Endodermal cell (in vitro differentiated cells): ENCODE results near the gene SRD5A3. TPM values are rescaled to one million over a fixed set of nuclear protein-coding genes. Genes with fewer than 3 reads are reported as not detected.

Experiments
- DNase-seq: peaks from one replicate; pipeline ENCODE4 v3.0.0-alpha.2; 2017
- H3K27ac ChIP-seq: 2 replicates; pipeline ENCODE4 v1.5.1; 2013; ENCODE audit warnings: mild to moderate bottlenecking, low read depth, low read length, moderate library complexity
- H3K27me3 ChIP-seq: 2 replicates; pipeline ENCODE4 v1.6.1; 2013; ENCODE audit warnings: mild to moderate bottlenecking, low read length, moderate library complexity; ENCODE audit not compliant: insufficient read depth, control insufficient read depth, poor library complexity, severe bottlenecking
- H3K36me3 ChIP-seq: 2 replicates; pipeline ENCODE4 v1.7.0; 2013; ENCODE audit warnings: mild to moderate bottlenecking, low read length, moderate library complexity; ENCODE audit not compliant: control insufficient read depth, insufficient read depth
- H3K4me1 ChIP-seq: one replicate; pipeline ENCODE4 v1.7.0; 2013; ENCODE audit warnings: low read length; ENCODE audit not compliant: control insufficient read depth, insufficient read depth
- H3K4me3 ChIP-seq: 2 replicates; pipeline ENCODE4 v1.5.1; 2013; ENCODE audit warnings: mild to moderate bottlenecking, low read length, moderate library complexity
- H3K9ac ChIP-seq: 2 replicates; pipeline ENCODE4 v1.6.1; 2013; ENCODE audit warnings: mild to moderate bottlenecking, low read length, moderate library complexity; ENCODE audit not compliant: poor library complexity, severe bottlenecking; ENCODE audit errors: extremely low read depth
- H3K9me3 ChIP-seq: 2 replicates; pipeline ENCODE4 v1.6.1; 2013; ENCODE audit warnings: mild to moderate bottlenecking, low read length, moderate library complexity; ENCODE audit not compliant: control insufficient read depth
- H3K27ac Mint-ChIP-seq: 2 replicates; pipeline ENCODE4 v1.8.0; 2020; ENCODE audit warnings: mixed read lengths
- H3K27me3 Mint-ChIP-seq: 2 replicates; pipeline ENCODE4 v1.8.0; 2021; ENCODE audit warnings: mild to moderate bottlenecking, mixed read lengths; ENCODE audit not compliant: insufficient read depth
- H3K36me3 Mint-ChIP-seq: 2 replicates; pipeline ENCODE4 v1.8.0; 2020; ENCODE audit warnings: low read depth, mixed read lengths
- H3K4me1 Mint-ChIP-seq: 2 replicates; pipeline ENCODE4 v1.8.0; 2020; ENCODE audit warnings: mixed read lengths
- H3K4me3 Mint-ChIP-seq: 2 replicates; pipeline ENCODE4 v1.8.0; 2020; ENCODE audit warnings: mild to moderate bottlenecking, moderate library complexity, mixed read lengths
- H3K9me3 Mint-ChIP-seq: 2 replicates; pipeline ENCODE4 v1.8.0; 2020; ENCODE audit warnings: mild to moderate bottlenecking, mixed read lengths
- CTCF ChIP-seq: fragments of 200-600 bp; sonication (generic); conservative IDR thresholded peaks from 2 replicates; pipeline ENCODE4 v1.5.0; 2021; ENCODE audit warnings: antibody characterized with exemption, mild to moderate bottlenecking
- WGBS, 2 experiments: methylation state at CpG; one replicate each; pipeline versions ENCODE4 v1.1.5 to v1.1.7; 2013; ENCODE audit warnings: missing lambda C conversion rate in 2 of 2, mixed read lengths in 1 of 2; ENCODE audit not compliant: insufficient coverage in 1 of 2, insufficient read length in 1 of 2; 5-methylcytosine and 5-hydroxymethylcytosine counted together
- total RNA-seq, 2 donors: library from RNA; stranded (reverse); fragmentation: NEBNext Ultra II Directional in 1 of 2; extraction: Animal tissue kit (Norgen Biotek cat#: 25700) in 1 of 2; gene quantifications; 2 replicates in 1 of 2; 3 replicates in 1 of 2; pipeline ENCODE4 v1.2.1, GENCODE V29; 2021

The SRD5A3 gene
- total RNA-seq, 2 donors from 2014 or later = 34.5 to 37.1 TPM

GRCh38 chr4:55363691-55364351 is 17.8 kb downstream of the SRD5A3 start:
- no peaks in the 10 kb centered on the region for H3K27me3 Mint-ChIP-seq
- 97 to 100% methylated on average over 8 to 9 of the region's 9 CpGs for WGBS, 2 experiments
- no peak overlapping the region for H3K4me3 Mint-ChIP-seq
- no peak overlapping the region for H3K27ac ChIP-seq
- no peak overlapping the region for H3K4me3 ChIP-seq
- H3K27ac Mint-ChIP-seq = peak overlapping the region; percentile 64
- H3K4me1 ChIP-seq = peaks cover 13% of the 10 kb centered on the region
- H3K9me3 Mint-ChIP-seq = no peaks in the 10 kb centered on the region
- DNase-seq = no peak
- TF ChIP-seq CTCF = no peak
- H3K27me3 ChIP-seq = no peaks in the 10 kb centered on the region
- H3K9me3 ChIP-seq = no peaks in the 10 kb centered on the region
- no peak overlapping the region for H3K9ac ChIP-seq
- peaks cover 39% of the 10 kb centered on the region for H3K36me3 Mint-ChIP-seq
- peaks cover 4% of the 10 kb centered on the region for H3K36me3 ChIP-seq
- H3K4me1 Mint-ChIP-seq = peaks cover 28% of the 10 kb centered on the region

GRCh38 chr4:55364691-55365344 is 18.8 kb downstream of the SRD5A3 start:
- H3K4me3 Mint-ChIP-seq = no peak overlapping the region
- no peaks in the 10 kb centered on the region for H3K27me3 ChIP-seq
- H3K4me1 ChIP-seq = peaks cover 13% of the 10 kb centered on the region
- DNase-seq = no peak
- 83 to 89% methylated on average over 4 to 9 of the region's 9 CpGs for WGBS, 2 experiments
- H3K4me1 Mint-ChIP-seq = peaks cover 28% of the 10 kb centered on the region
- peak overlapping the region; percentile 5 for H3K4me3 ChIP-seq
- no peak overlapping the region for H3K9ac ChIP-seq
- H3K9me3 ChIP-seq = no peaks in the 10 kb centered on the region
- peak overlapping the region; percentile 69 for H3K27ac Mint-ChIP-seq
- H3K9me3 Mint-ChIP-seq = no peaks in the 10 kb centered on the region
- no peak overlapping the region for H3K27ac ChIP-seq
- TF ChIP-seq CTCF = no peak
- H3K36me3 Mint-ChIP-seq = peaks cover 43% of the 10 kb centered on the region
- no peaks in the 10 kb centered on the region for H3K27me3 Mint-ChIP-seq
- peaks cover 4% of the 10 kb centered on the region for H3K36me3 ChIP-seq

- no peak for TF ChIP-seq CTCF
- H3K4me1 ChIP-seq = peaks cover 13% of the 10 kb centered on the region
- H3K27ac Mint-ChIP-seq = peak overlapping the region; percentile 69
- no peak overlapping the region for H3K9ac ChIP-seq
- no peaks in the 10 kb centered on the region for H3K27me3 ChIP-seq
- peaks cover 4% of the 10 kb centered on the region for H3K36me3 ChIP-seq
- peaks cover 28% of the 10 kb centered on the region for H3K4me1 Mint-ChIP-seq
- no peak for DNase-seq
- no peak overlapping the region for H3K27ac ChIP-seq
- no peaks in the 10 kb centered on the region for H3K9me3 Mint-ChIP-seq
- H3K9me3 ChIP-seq = no peaks in the 10 kb centered on the region
- peaks cover 47% of the 10 kb centered on the region for H3K36me3 Mint-ChIP-seq
- H3K4me3 ChIP-seq = no peak overlapping the region
- H3K4me3 Mint-ChIP-seq = no peak overlapping the region
- WGBS, 2 experiments = 88 to 93% methylated on average over 6 to 7 of the region's 7 CpGs
- no peaks in the 10 kb centered on the region for H3K27me3 Mint-ChIP-seq
Measured at GRCh38 chr4:55365345-55365728, 19.3 kb downstream of the SRD5A3 start.
